ENCODE measurements around the gene DNAJC18.
"Not testable (repeated sequence)": the region's sequence is repeated elsewhere in the genome, so short reads cannot be mapped to it uniquely, and the experiment has no call there.

DNAJC18 gene

GRCh38 chr5:139402561-139403158, 36.7 kb downstream of the DNAJC18 start:
- no peak for DNase-seq

GRCh38 chr5:139401546-139401945, 37.8 kb downstream of the DNAJC18 start:
- no peak for DNase-seq

- no peak for DNase-seq
Observed at GRCh38 chr5:139399501-139400121, 39.7 kb downstream of the DNAJC18 start.

GRCh38 chr5:139397921-139398320, 41.4 kb downstream of the DNAJC18 start:
- DNase-seq: no peak

GRCh38 chr5:139396691-139397090, 42.6 kb downstream of the DNAJC18 start:
- DNase-seq: no peak

- no peak for DNase-seq
Observed at GRCh38 chr5:139395844-139396640, 43.3 kb downstream of the DNAJC18 start.

GRCh38 chr5:139394654-139395566, 44.4 kb downstream of the DNAJC18 start, which contains the start of gene PROB1:
TSS of gene PROB1 (minus strand) at chr5:139395104. CDS start at chr5:139395081, 23 bp downstream.
- DNase-seq: no peak

- DNase-seq: peak in 3 of 5 experiments; percentile 39 to 75 (median 42)
Observed at GRCh38 chr5:139394123-139394653, 45.1 kb downstream of the DNAJC18 start.

- DNase-seq: no peak
Observed at GRCh38 chr5:139393497-139394122, 45.7 kb downstream of the DNAJC18 start.

GRCh38 chr5:139392678-139393496, 46.4 kb downstream of the DNAJC18 start:
- DNase-seq: peak; percentile 58 to 91 (median 69)

GRCh38 chr5:139392324-139392677, 47.0 kb downstream of the DNAJC18 start:
- DNase-seq: no peak

- peak in 1 of 5 experiments; percentile 71 for DNase-seq
Observed at GRCh38 chr5:139391570-139392323, 47.6 kb downstream of the DNAJC18 start.

- no peak for DNase-seq
Observed at GRCh38 chr5:139390639-139391569, 48.4 kb downstream of the DNAJC18 start.

- DNase-seq: peak in 2 of 5 experiments; percentile 83 to 97
Observed at GRCh38 chr5:139389701-139390638, 49.4 kb downstream of the DNAJC18 start, which contains the start of gene MZB1. TSS of gene MZB1 (minus strand) at chr5:139389913. CDS start at chr5:139389856, 57 bp downstream.

GRCh38 chr5:139388198-139388821, 51.0 kb downstream of the DNAJC18 start:
- no peak for DNase-seq

GRCh38 chr5:139387611-139388197, 51.6 kb downstream of the DNAJC18 start:
- no peak for DNase-seq

- DNase-seq: not testable (repeated sequence)
Observed at GRCh38 chr5:139386956-139387355, 52.4 kb downstream of the DNAJC18 start.
